Stimulated activated naive CD8-positive, alpha-beta T cell treated with anti-CD3 and anti-CD28 coated beads, Interleukin-15, Interleukin-2, amounts not matched to agents 100 U/mL and 50 U/mL, for 24 hours (primary cell): ENCODE data around the gene IL24.
A peak's percentile ranks its signal among the peaks of the same experiment; 100 is the strongest.

Experiments
- ATAC-seq: fragments of 150-1000 bp; cut with Tn5 transposase; one replicate; pipeline ENCODE4 v1.10.0; 2021
- DNase-seq: peaks from one replicate; pipeline ENCODE4 v3.0.0; 2021

IL24 gene

DNA sequence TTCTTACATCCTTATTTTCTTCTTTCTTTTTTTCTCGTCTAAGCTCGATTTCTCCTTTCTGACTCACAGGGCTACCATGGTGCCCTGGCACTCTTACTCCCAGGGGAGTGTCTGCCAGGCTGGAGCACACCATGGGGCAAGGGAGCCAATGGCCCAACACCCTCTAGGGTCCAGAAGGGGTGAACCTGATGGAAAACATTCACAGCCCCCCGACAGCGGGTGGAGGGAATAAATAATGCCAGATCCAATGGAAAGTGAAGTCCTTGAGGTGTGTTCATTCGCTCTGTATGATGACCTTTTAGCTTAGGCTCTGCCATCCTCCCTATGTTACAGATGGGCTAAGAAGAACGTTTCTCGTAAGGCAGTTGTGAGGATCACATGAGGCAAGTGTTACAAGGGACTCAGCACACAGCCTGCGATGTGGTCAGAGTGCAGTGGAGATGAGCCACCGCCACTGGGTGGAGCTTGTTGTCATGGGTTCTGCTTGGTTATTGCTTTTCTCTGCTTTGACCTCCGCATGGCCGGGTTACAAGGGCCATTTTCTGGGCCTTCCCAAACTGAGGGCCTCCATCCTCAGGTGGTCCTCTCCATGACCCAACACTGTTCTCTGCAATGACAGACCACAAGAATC lies 28.0 kb downstream of the IL24 start:
- DNase-seq (peak; percentile 74), ATAC-seq (peak; percentile 79)

DNA sequence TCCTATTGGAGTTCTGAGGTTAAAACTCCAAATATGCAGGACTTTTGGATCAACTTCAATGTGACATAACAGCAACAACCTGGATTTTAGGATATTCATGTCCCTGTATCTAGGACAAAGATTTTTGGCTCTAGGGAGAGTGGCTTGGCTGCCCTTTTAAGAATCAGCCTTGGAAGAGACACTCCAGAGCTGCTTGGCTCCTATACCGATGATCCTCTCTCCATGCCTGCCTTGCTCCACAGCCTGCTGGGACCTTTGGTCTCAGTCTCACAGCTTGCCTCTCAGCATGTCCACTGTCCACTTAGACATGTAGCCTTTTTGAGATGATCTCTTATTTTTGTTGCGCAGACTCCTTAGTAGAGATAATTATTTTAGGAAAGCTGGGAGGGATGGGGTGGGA lies 29.0 kb downstream of the IL24 start:
- DNase-seq: no peak
- no peak for ATAC-seq

DNA sequence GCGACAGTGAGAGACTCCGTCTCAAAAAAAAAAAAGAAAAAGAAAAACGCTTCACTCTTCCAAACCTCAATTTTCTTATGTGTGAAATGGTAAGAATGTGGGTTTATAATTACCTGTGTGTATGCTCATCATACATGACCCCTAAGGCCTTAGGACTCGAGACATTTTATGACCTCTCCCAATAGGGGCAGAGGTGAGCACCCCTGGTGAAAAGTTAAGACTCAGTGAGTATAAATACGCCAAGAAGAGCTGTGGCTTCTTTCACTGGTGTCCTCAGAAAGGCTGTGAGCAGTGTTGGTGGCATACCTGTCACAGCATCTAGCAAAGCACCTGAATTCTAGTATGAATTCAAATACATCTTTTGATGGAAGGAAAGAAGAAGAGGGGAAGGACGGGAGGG lies 32.3 kb downstream of the IL24 start:
- no peak for DNase-seq
- no peak for ATAC-seq

DNA sequence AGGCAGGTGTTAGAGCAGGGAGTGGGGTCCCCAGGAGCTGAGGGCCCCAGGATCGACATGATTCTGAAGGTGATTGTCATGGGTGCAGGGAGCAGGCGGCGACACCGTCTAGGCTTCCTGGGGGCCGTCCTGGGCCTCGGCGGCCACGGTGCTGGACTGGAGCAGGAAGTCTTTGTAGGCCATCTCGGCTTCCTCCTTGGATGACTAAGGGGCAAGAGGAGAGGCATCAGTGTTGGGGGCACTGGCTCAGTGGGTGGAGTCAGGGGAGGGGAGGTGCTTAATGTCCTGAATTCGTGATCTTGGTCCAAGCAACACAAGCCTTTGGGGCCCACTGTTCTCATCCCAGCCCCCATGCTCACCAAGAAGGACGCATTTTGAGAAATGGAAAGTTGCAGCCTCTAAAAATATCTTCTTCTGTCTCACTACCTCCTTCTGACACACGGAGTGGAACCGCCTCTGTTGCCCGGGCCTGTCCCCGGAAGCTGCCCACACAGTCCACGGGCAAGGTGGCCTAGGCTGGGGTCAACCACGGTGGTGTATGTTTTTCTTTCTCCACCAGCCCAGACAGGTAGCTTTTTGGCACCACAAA lies 33.1 kb downstream of the IL24 start:
- DNase-seq (peak; percentile 81), ATAC-seq (peak; percentile 83)

DNA sequence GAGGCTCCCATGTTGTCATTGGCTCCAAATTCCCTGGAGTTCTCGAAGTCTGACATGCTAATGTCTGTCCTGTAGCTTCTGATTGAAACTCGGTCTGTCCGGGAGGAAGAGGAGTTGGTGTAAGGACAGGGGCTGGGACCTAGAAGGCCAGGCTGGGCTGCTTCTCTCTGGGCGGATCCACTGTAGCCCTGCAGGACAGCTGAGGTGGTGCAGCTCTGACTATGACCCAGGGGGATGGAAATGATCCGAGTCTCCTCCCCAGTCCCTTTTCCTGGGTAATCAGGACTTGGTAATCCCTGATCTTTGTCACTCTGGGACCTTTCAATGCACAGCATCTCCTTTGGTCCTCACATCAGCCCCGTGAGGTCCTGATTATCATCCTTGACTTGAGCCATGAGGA lies 34.5 kb downstream of the IL24 start:
- DNase-seq (no peak), ATAC-seq (no peak)

DNA sequence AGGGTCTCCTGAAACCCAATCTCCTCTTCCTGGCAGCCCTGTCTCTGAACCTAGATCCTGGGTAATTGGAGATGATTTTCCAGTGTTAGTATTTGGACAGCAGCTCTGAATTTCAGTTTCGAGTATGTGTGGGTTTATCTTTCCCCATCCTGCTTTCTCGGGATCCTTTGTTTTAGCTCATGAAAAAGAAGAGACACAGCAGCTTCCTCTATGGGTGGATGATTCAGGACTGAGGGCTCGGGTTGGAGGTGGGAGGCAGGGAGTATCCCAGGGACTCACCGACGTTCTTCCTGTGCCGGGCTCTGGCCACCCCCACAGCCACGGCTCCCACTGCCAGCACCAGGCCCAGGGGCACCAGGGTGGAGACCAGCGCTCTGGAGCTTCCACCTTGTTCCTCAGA lies 34.9 kb downstream of the IL24 start:
- no peak for DNase-seq
- no peak for ATAC-seq

DNA sequence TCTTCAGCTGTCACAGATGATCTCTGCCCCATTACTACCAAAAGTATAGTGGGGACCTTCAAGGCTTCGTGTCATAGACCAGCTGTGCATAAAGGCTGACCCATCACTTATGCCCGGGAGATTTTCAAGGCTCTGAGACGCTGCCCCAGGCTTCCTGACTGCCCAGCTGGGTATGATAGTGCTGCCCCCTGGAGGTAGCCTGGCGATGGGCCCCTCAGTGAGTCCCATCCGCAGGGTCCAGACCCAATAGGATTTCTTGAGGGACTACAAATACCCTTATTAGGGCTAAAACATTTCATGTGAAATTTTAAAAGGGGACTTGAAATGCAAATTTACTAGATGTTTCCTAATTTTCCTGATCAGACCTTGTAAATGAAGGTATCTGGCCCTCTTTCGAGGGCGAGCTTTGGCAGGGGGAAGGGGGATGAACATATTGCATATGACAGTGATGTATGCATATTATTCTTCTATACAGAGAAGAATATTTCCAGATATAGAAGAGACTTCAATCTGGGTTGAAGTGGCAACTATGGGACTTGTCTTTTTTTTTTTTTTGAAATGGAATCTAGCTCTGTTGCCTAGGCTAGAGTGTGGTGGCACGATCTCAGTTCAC lies 36.2 kb downstream of the IL24 start:
- ATAC-seq (peak; percentile 26), DNase-seq (peak; percentile 87)

DNA sequence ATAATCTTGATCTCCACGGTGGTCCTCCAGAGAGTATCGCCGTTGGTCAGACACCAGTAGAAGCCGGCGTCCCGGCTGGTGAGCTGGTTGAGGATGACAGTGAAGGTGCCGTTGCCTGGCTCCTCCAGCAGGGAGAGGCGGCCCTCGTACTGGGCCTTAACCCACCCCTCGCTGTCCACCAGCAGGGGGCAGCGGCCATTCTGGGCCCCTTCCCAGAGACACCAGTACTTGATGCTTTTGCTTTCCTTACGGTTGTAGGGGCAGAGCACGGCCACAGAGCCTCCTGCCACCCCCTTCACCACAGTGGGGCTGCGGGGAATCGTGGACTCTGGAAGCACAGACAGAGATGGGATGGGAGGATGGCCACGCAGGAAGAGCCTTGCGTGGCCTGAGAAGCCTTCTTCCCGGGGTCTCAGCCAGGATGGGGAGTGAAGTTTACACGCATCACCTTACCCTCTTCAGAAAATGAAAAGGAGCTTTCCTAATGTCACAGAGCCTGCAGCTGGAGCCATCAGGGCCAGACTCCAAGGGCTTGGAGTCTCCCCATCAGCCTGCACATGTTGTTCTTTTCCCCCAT lies 38.3 kb downstream of the IL24 start:
- peak; percentile 70 for DNase-seq
- peak; percentile 66 for ATAC-seq

DNA sequence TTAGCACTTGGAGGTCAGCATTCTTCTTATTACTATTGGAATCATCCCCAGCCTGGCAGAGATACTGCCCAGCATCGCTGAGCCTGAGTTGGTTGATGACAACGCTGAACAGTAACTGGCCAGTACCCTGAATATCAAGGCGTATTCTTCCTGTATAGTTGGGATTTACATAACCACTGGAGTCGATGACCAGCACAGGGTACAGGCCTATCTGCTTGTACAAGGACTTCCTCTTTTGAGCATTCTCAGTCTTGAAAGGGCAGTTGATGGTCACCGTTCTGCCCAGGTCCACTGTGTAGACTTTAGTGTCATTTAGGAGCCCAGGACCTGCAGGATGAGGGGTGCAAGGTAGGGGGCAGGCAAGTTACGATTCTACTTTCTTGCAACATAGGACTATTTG lies 40.2 kb downstream of the IL24 start:
- ATAC-seq (no peak), DNase-seq (no peak)

DNA sequence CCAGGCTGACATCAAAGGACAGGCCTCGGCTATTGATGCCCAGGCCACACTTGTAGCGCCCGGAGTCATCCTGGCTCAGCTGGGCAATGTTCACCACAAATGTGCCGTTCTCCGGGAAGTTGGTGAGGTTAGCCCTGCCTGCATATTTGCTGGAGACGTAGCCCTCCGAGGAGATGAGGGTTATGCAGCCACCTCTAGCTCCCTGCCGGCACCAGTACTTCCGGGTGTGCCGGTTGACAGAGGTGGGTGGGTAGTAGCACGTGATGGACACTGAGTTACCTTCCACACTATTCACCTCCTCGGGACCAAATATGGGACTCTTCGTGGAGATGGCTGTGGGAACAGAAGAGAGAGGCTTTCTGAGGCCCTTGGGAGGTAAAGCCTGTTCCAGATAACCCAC lies 41.9 kb downstream of the IL24 start:
- no peak for ATAC-seq
- DNase-seq: no peak

DNA sequence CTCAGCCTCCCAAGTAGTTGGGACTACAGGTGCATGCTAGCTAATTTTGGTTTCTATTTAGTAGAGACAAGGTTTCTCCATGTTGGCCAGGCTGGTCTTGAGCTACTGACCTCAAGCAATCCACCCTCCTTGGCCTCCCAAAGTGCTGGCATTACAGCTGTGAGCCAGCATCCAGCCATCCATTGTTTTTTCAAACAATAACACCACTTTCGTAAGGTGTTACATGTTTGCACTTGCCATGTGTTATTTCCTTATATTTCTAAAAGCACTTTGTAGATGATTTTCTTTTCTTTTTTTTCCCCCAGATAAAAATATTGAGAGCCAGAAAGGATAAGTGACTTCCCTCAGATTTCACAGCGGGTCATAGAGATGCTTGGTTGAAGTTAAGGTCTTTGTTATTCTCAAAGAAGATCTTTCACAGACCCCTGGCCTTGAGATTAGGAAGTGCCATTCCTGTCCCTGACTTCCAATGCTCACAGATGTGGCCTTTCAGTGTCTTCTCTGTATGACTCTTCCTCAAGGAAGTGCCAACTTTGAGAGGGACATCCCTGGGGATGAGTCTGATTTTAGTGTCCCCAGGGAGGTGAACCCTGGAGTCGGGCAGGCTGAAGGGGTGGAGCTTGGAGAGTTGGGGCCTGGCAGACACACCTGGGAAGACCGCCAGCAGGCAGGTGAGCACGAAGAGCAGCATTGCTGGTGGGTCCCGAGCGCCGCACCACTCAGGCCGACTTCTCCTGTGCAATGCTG lies 42.8 kb downstream of the IL24 start:
- no peak for DNase-seq

DNA sequence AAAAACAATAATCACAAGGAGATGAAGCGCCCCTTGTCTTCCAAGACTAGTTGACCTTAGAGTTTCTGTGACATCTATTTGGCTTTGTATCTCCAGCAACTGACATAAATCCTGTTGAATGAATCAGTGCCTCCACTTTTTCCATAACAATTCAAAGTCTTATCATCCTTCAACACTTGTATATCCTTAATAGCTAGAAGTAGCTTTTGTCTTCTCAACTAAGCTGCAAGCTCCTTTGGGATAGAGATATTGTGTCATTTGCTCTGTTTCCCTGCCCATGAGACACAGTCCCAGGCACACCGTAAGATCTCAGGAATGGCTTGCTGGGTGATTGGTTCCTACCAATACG lies 43.3 kb downstream of the IL24 start:
- DNase-seq (no peak), ATAC-seq (no peak)

More for the DNA sequence above, 42.8 kb downstream of the IL24 start:
- no peak for ATAC-seq

DNA sequence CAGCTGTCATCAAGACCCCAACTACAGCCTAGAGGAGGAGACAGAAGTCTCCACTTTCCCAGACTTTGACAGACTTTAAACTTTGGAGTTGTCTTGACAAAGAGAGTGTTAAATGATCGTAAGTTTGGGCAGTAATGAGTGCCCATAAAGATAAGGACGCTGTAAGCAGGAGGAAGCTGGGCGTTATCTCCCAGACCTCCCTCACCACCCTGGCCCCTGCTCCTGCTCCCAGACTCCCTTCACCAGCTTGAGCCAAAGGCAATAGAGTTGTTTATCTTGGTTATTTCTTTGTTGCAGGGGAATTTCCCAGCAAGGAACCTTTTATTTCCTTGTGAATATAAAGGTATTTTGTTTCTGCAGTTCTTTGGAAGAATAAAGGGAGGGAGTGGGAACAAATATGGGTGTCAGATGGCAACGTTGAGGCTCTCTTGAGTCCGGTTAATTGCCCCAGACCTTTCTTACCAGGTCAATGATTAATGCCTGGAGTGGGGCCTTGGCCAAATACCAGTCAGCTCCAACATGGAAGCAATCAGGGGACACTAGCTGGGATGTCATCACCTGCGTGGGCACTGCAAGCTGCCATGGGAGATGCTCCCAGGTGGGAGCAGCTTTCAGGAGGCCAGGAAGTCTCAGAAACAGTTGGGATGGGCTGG lies 44.6 kb downstream of the IL24 start:
- ATAC-seq (no peak), DNase-seq (no peak)

DNA sequence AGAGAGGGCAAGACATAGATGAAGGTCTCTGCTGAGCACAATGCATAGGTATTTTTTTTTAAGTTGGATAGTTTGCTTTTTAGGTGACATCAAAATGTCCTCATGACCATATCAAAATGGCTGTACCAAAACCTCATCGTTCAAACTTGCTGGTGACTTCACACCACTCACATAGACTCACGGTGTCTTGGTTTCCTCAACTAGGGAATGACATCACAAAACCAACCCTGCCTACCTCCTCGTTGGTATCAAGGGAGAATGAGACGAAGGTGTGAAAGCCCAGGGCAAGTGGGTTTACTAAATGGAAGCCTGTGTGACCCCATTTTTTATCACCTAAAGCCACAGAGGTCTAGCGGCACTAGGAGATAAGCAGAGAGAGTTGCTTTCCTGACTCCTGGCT lies 47.5 kb downstream of the IL24 start:
- ATAC-seq: no peak

DNA sequence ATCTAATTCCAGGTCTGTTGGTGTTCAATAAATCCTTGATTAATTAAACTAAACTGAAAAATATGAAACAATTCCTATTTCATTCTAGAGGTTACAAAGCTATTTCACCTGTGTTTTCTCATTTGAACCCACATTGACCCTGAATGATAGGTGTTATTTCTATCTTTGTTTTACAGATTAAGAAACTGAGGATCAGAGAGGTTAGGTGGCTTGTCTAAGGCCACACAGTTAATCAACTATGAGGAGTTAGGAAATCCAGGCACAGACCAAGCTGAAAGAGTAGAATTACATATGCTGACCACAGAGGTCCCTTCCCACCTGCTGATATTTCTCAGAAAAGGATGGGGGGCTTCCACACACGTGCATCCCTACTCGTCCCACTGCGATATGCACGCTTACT lies 48.5 kb downstream of the IL24 start:
- ATAC-seq (no peak), DNase-seq (no peak)

More for the DNA sequence above, 47.5 kb downstream of the IL24 start:
- DNase-seq: no peak

DNA sequence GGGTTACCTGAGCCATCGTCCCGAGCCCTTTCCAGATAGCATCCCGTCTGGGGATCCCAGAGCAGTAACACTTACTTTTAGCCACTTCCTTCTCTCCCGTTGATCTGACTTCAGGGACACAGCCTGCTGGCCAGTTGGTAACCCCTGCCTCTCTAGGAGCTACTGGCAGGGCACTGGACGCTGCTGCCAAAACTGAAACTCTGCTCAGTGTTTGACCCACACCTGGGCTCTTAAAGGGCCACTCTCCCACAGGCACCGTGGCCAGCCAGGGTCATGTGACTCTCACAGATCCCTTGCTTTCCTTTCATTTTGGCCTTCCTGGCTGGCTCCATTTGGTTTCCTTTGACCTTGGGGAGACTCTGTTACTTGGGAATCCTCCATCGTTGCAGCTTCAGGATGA lies 49.0 kb downstream of the IL24 start, which contains the start of gene PIGR:
Gene PIGR (minus strand): TSS at position 206 of the 400 bp plus-strand sequence. CDS start 5,935 bp downstream, outside the sequence.
- ATAC-seq (no peak), DNase-seq (no peak)

DNA sequence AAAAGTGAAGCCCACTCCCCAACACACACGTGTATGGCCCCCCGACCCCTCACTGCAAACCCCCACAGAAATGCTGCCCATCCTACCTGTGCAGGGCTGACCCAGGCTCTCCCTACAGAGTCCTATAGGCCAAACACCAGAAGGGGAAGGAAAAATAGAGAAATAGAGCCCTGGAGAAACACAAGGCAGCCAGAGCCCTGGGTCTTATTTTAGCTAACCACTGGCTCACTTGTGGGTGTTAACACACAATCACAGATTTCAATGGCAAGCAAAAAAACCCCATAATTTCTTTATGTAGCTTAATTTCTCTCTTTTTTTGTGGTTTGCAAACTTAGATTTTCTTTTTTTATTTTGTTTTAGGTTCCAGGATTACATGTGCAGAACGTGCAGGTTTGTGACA lies 50.0 kb downstream of the IL24 start:
- DNase-seq: no peak
- ATAC-seq: no peak

DNA sequence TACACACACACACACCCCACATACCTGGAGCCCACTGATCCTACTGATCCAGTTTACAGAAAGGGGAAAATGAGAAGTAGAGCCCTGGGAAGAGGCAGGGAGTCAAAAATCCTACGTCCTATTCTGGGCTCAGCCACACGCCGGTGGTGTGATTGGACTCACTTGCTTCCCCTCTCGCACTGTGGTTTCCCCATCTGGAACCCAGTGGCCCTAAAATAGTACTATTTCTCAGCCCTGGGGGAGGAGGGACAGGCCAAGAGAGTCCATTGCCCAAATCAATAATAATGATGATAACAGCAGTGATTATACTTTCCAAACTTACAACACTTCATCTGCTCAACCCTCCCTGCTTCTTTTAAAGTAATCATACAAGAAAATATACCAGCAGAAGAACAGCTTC lies 52.0 kb downstream of the IL24 start:
- ATAC-seq: no peak
- no peak for DNase-seq

DNA sequence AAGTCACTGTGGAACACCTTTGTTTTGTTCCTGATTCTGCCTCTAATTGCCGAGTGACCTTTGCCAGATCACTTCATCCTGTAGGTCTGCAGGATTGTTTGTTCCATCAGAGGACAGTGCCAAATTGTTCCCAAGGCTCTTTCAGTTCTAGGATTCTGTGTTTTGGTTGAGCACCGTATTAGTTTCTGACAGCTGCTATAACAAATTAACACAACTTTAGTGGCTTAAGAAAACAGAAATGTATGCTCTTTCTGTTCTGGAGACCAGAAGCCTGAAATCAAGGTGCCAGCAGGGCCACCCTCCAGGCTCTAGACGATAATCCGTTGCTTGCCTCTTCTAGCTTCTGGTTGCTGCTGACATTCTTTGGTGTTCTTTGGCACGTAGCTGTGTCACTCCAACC lies 52.4 kb downstream of the IL24 start:
- no peak for DNase-seq
- no peak for ATAC-seq

DNA sequence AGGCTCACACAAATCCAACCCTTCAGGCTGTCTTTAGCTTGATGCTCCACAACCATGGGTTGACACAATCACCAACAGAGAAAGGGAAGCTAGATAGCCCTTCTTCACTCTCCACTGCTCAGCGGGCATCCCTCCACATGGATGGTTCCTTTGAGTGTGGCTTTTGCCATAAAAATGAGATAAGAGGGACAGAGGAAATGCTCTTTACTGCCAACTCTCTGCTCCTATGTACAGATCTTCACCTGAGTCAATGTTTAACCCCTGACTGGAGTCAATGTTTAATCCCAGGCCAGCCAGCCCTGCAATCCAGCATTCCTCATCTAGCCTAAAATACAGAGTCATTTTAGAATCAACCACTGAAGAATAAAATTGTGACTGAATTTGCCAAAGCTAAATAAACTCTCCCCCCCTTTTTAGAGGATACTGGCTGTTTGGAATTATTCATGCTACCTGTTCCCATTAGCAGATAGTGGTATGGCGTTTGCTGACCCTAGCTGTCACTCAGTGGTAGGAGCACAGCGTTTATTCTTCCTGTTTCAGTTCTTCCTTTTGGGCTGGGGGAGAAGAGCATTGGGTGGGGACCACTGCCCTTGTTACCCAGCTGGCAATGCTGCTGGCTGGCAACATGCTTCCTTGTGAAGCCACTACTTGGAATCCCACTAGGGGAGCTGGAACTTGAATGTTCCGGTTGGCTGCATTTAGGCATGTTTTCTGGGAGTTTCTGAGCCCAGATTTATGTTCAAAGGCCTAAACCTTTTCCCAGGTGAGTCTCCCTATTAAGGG lies 54.3 kb downstream of the IL24 start:
- no peak for ATAC-seq
- no peak for DNase-seq

DNA sequence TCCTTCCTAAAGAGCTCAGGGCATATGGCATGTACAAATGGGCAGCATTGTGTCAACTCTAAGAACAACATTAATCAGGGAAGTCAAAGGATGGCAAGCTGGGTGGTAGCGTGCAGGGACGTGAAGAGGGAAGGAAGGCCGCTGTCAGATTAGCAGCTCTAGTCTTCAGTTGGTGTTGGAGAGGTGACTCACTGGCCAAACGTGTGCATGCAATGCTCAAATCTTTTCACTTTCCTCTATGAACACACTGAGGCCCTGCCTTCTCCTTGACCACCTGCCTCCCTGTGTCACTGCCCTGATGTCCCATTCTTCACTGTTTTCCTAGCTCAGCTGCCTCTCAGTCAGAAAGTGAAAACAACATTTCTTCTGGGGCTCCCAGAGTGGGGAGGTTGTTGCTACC lies 54.9 kb downstream of the IL24 start:
- ATAC-seq: no peak

DNA sequence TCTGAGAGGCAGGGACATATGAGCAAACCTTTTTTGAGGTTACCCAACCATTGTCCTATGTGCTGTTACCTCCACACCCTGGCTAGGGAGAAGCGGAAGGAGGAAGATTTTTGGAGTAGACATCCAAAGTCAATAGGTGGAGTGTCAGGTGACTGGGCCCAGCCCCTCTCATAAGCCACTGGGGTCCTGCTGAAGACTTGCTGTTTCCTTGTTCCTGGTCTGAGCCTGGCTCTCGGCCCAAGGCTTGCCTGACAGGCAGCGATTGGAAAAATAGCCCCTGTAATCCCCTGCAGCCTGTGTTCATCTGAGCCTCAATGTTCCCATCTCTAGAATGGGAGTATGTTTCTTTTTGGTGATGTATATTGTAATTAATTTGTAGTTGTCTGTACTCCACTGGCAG lies 55.9 kb downstream of the IL24 start:
- DNase-seq: no peak
- ATAC-seq: no peak

More for the DNA sequence above, 54.9 kb downstream of the IL24 start:
- DNase-seq: no peak
